Measurements from ENCODE around the gene KDM6B.

KDM6B gene

DNA sequence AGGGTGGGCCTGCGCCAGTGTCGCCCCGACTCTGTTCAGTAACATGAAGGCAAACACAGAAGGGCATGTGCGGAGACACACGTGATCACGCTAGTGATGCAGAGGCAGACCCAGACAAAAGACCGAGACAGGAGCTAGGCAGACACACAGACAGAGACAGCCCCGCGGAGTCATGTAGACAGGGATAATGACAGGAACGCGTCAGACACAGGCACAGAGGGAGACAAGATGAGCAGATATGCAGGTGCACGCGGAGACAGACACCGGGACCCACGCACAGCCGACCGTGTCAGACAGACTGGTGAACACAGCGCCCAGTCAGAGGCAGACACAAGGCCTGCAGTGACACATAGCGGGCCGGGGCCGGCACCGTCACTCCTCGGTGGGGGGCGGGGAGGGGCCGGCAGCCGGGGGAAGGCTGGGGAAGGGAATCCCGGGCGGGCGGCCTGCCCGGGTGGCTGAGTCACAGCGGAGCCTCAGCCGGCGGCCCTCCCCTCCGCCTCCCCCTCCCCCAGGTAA lies 7.4 kb downstream of the KDM6B start:
- DNase-seq: peak; percentile 94

DNA sequence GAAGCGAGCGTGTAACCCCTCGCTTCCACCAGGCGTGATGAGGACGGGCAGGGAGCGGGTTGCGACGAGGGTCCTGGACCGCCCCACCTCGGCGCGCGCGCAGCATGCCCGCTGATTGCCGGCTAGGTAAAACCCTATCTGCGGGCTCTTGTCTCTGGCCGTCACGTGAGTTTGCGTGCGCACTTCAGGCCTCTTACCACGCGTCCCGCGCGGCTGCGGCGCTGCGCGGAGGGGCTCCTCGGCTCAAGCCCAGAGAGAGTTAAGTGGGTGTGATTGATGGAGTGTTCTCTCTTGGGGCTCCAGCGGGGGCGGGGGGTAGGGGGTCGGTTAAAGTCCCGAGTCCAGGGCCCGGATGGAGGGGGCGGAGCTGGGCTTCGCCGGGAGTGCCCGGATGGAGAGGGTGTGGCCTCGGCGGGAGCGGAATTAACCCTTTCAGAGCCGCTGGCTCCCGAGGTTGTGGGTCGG lies 7.9 kb downstream of the KDM6B start:
- DNase-seq: peak; percentile 86

DNA sequence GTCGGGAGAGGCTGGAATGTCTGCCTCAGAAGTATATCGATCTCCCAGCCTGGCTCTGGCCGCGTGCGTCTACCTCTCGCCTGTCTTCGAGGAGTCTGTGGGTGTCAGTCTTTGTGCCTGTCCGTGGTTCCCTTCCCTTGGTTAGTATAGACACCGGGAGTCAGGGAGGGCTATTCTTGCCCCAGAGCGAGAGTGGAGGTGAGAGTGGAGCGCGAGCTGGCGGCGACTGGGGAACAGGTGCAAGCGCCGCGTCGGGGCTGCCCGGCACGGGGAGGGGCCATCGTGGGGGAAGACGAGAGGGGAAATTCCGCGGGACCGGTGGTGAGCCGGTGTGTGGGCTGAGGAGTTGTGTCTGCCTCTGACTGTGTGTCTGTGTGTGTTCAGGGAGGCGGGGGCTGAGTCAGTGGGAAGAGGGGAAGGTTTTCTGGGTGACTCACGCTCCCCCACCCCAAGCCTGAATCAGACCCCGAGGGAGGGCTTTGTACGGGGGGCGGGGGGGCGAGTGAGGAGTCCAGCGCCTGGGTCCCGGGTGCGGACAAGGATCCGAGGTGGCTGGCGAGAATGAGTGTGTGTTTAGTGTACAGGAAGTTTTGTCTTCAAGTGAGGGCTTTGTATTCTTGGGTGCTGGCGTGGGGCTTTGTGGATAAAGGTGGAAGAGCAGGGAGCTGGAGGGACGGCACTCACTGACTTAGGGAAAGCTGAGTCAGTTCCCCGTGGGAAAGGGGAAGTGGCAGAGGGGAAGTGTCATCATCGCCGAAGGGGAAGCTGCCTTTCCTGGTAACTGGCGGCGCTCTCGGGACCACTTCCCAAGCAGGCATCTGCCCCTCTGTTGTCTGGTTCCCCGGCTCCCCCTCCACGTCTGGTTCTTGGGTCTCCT lies 8.6 kb downstream of the KDM6B start:
- peak; percentile 99 for DNase-seq

DNA sequence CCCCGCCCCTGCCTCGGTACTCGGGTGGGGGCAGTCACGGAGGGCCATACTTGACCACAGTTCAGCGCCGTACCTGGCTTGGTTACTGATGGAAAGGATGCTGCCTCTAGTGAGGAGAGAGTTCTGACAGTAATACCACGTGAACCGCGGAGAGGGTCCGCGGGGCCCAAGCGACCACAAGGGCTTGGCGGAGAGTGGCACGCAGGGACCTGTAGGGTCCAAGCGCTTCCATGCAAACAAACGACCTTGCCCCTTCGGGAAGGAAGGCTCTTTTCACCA lies 9.2 kb downstream of the KDM6B start:
- no peak for DNase-seq

DNA sequence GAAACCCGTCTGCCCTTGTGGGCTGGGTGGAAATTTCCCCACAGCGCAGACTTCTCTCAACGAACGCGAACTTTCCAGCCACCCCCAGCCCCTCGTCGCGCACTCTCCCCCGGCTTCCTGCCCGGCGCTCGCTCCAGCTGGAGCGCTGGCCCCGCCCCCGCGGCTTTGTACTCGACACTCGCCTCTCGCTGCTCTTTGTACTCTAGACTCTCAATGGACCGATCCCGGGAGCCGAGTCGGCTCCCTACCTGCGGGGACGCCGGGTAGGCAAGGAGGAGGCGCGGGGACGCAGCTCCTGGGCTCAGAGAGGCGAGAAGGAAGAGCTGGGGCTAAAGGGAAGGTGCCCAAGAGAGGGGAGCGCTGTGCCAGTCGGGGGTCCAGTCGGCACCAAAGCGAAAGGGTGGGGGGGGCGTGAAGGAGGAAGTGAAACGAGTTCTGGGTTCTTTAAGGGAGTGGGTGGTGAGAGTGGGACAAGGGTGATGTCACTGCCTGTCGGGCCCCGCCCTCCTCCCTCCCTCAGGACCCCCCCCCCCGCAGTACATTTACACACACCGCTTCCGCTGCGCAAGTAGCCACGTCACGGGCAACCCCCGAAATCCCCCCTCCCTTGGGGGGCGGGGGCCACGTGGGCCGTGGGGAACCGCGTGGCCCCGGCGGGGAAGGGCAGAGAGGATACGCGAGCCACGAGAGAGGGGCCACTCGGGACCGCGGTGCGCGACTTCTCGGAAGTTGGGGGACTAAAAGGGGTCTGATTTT lies 9.7 kb downstream of the KDM6B start:
- DNase-seq: peak; percentile 96

DNA sequence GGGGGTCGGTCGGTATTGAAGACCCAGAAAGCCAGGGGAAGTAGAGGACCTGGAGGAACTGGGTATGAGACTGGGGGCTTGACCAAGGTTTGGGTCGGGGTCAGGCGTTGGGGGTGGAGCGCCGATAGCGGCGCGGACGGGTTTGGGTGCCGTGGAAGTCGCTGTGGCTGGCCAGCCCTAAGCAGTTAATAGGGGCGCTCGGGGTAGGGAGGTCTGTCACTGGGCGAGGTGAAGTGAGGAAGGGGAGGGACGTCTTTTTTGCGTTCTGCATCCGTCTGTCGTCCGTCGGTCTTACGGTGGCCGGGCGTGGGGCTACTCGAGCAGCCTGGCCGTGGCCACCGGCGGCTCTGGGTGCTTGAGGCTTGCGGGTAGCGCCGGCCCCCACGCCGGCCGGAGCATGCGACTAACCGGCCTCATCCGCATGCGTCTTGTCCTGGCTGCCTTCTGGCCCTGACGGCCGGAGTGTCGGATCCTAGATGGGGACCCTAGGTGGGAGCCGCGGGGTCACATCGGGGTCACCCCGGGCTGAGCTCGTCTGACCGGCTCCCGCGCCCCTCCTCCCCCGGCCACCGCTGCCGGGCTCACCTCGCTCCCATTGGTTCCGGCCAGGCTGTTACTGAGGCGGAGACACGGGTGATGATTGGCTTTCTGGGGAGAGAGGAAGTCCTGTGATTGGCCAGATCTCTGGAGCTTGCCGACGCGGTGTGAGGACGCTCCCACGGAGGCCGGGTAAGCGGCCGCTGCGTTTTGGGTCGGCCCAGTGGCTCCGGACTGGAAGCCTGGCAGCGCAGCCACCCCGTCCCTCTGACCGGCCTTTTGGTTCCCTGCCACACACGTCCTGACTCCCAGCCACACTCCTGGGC lies 10.5 kb downstream of the KDM6B start:
- peak; percentile 90 for DNase-seq

DNA sequence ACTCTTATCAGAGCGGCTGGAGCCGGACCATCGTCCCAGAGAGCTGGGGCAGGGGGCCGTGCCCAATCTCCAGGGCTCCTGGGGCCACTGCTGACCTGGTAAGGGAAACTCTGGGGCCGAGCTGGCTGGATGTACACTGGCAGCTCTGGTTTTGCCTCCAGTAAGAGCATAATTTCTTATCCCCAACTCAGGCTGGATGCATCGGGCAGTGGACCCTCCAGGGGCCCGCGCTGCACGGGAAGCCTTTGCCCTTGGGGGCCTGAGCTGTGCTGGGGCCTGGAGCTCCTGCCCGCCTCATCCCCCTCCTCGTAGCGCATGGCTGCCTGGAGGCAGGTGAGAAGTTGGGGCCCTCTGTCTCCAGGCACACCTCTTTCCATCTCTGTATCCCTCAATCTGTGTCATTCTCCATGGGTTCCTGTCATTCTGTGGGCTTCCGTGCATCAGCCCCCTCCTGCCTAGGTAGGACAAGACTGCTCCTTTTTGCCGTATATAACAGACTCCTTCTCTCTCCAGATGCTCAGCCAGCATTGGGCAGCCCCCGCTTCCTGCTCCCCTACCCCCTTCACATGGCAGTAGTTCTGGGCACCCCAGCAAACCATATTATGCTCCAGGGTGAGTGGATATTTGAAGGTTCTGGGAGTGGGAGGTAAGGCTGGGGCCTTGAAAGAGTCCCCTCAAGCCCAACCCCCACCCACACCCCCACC lies 11.5 kb downstream of the KDM6B start:
- peak; percentile 15 for DNase-seq

DNA sequence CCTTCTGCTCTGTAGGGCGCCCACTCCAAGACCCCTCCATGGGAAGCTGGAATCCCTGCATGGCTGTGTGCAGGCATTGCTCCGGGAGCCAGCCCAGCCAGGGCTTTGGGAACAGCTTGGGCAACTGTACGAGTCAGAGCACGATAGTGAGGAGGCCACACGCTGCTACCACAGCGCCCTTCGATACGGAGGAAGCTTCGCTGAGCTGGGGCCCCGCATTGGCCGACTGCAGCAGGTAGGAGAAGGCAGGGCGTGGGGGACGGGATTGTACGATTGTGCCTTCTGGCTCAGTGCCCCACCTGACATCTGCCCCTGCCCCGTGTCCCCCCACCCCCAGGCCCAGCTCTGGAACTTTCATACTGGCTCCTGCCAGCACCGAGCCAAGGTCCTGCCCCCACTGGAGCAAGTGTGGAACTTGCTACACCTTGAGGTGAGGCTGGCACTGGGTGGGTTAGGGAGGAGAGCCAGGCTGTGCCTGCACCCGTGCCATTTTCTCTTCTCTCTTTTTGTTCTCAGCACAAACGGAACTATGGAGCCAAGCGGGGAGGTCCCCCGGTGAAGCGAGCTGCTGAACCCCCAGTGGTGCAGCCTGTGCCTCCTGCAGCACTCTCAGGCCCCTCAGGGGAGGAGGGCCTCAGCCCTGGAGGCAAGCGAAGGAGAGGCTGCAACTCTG lies 12.2 kb downstream of the KDM6B start:
- DNase-seq: peak; percentile 13

DNA sequence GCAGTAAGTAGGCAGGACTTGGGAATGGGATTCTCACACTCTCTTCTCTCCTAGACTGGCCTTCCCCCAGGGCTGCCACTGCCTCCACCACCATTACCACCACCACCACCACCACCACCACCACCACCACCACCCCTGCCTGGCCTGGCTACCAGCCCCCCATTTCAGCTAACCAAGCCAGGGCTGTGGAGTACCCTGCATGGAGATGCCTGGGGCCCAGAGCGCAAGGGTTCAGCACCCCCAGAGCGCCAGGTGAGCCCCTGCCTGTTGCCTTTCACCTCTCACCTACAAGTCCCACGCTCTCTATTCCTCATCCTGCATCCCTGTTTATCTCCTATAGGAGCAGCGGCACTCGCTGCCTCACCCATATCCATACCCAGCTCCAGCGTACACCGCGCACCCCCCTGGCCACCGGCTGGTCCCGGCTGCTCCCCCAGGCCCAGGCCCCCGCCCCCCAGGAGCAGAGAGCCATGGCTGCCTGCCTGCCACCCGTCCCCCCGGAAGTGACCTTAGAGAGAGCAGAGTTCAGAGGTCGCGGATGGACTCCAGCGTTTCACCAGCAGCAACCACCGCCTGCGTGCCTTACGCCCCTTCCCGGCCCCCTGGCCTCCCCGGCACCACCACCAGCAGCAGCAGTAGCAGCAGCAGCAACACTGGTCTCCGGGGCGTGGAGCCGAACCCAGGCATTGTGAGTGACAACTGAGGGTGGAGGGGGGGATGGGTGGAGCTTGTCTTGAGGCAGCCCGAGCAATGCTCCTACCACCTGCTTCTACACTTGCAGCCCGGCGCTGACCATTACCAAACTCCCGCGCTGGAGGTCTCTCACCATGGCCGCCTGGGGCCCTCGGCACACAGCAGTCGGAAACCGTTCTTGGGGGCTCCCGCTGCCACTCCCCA lies 13.0 kb downstream of the KDM6B start:
- DNase-seq: peak; percentile 28

DNA sequence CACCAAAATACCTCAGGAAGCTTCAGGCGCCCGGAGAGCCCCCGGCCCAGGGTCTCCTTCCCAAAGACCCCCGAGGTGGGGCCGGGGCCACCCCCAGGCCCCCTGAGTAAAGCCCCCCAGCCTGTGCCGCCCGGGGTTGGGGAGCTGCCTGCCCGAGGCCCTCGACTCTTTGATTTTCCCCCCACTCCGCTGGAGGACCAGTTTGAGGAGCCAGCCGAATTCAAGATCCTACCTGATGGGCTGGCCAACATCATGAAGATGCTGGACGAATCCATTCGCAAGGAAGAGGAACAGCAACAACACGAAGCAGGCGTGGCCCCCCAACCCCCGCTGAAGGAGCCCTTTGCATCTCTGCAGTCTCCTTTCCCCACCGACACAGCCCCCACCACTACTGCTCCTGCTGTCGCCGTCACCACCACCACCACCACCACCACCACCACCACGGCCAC lies 14.1 kb downstream of the KDM6B start:
- peak; percentile 29 for DNase-seq

DNA sequence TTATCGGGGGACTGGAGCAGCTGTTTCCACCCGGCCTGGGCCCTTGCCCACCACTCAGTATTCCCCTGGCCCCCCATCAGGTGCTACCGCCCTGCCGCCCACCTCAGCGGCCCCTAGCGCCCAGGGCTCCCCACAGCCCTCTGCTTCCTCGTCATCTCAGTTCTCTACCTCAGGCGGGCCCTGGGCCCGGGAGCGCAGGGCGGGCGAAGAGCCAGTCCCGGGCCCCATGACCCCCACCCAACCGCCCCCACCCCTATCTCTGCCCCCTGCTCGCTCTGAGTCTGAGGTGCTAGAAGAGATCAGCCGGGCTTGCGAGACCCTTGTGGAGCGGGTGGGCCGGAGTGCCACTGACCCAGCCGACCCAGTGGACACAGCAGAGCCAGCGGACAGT lies 14.7 kb downstream of the KDM6B start:
- no peak for DNase-seq

DNA sequence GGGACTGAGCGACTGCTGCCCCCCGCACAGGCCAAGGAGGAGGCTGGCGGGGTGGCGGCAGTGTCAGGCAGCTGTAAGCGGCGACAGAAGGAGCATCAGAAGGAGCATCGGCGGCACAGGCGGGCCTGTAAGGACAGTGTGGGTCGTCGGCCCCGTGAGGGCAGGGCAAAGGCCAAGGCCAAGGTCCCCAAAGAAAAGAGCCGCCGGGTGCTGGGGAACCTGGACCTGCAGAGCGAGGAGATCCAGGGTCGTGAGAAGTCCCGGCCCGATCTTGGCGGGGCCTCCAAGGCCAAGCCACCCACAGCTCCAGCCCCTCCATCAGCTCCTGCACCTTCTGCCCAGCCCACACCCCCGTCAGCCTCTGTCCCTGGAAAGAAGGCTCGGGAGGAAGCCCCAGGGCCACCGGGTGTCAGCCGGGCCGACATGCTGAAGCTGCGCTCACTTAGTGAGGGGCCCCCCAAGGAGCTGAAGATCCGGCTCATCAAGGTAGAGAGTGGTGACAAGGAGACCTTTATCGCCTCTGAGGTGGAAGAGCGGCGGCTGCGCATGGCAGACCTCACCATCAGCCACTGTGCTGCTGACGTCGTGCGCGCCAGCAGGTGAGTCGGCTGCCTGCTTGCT lies 15.2 kb downstream of the KDM6B start:
- peak; percentile 14 for DNase-seq

DNA sequence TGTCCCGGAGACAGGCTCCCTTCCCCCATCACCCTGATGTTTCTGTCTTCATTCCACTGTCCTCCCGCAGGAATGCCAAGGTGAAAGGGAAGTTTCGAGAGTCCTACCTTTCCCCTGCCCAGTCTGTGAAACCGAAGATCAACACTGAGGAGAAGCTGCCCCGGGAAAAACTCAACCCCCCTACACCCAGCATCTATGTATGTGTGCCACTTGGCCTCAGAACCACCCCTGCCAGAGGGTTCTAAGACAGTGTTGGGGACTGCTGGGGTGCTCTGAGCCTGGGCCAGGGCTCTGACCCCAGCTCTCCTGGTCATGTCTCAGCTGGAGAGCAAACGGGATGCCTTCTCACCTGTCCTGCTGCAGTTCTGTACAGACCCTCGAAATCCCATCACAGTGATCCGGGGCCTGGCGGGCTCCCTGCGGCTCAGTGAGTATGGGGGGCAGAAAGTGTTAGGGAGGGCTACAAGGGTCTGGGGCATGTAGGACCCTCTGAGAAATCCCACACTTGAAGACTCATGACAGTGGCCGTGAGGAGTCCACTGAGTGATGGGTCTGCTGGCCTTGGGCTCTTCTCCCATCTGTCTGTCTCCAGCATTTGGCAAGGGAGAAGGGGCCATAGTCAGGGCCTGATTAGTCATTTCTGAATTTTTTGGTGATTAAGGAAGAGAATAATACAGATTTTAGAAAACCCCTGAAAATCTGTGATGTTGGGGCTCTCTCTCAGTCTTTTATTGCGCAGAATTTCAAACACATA lies 15.9 kb downstream of the KDM6B start:
- DNase-seq: peak; percentile 17

DNA sequence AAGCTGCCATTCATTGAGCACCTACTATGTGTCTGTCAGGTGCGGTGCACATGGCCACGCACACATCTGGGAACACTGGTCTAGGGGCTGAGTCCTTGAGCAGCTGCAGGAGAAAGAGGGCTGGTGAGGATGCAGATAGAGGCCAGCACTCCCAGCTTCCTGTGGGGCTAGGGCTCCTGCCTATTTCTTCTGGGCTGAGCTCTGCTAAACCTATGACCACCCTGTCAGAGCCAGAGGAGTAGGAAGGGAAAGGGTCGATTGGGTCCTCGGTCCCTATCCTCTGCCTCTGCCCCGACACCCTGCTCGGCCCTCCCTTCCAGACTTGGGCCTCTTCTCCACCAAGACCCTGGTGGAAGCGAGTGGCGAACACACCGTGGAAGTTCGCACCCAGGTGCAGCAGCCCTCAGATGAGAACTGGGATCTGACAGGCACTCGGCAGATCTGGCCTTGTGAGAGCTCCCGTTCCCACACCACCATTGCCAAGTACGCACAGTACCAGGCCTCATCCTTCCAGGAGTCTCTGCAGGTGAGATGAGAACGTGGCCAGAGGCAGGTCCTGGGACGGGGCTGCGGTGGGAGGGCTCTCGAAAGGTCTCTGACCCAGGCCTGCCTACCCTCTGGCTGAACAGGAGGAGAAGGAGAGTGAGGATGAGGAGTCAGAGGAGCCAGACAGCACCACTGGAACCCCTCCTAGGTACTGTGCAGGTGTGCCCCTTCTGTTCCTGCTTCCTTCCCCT lies 16.9 kb downstream of the KDM6B start:
- no peak for DNase-seq

DNA sequence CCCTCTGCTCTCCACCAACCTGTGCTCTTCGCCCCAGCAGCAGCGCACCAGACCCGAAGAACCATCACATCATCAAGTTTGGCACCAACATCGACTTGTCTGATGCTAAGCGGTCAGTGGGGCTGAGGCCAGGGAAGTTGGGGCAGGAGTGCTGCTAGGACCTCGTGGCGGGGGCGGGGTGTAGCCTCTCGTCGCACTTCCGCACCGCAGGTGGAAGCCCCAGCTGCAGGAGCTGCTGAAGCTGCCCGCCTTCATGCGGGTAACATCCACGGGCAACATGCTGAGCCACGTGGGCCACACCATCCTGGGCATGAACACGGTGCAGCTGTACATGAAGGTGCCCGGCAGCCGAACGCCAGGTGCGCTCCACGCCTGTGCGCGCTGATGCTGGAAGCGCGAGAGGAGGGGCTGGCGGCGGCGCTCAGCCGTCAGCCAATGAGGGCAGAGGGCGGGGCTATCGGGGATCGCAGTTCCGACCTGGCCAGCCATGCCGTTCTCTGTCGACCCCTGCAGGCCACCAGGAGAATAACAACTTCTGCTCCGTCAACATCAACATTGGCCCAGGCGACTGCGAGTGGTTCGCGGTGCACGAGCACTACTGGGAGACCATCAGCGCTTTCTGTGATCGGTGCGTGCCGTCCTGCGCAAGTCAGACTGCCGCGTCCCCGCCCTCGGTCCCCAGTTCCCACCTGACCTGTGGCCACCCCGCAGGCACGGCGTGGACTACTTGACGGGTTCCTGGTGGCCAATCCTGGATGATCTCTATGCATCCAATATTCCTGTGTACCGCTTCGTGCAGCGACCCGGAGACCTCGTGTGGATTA lies 17.6 kb downstream of the KDM6B start:
- peak; percentile 96 for DNase-seq

DNA sequence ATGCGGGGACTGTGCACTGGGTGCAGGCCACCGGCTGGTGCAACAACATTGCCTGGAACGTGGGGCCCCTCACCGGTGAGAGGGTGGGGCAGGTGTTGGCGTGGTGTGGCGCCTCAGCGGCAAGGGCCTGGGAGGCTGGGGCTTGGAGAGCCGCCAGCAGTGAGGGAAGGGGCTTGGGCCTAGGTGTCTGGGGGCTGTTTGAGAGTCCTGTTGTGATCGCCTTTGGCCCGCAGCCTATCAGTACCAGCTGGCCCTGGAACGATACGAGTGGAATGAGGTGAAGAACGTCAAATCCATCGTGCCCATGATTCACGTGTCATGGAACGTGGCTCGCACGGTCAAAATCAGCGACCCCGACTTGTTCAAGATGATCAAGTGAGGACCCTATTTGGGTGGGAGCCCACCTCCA lies 18.2 kb downstream of the KDM6B start:
- no peak for DNase-seq

DNA sequence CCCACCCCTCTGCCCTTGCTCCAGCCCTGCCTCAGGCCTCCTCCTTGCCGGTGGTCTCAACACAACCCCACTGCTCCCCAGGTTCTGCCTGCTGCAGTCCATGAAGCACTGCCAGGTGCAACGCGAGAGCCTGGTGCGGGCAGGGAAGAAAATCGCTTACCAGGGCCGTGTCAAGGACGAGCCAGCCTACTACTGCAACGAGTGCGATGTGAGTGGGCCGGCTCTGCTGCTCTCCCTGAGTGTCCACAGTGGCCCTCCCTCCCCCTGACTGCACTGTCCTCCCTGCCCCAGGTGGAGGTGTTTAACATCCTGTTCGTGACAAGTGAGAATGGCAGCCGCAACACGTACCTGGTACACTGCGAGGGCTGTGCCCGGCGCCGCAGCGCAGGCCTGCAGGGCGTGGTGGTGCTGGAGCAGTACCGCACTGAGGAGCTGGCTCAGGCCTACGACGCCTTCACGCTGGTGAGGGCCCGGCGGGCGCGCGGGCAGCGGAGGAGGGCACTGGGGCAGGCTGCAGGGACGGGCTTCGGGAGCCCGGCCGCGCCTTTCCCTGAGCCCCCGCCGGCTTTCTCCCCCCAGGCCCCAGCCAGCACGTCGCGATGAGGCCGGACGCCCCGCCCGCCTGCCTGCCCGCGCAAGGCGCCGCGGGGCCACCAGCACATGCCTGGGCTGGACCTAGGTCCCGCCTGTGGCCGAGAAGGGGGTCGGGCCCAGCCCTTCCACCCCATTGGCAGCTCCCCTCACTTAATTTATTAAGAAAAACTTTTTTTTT lies 19.1 kb downstream of the KDM6B start:
- DNase-seq: peak; percentile 41
